GM23338 (cell line): ENCODE results near the gene VWA2. TPM values are rescaled to one million over a fixed set of nuclear protein-coding genes. Genes with fewer than 3 reads are reported as not detected.

Experiments used
- ATAC-seq: fragments of 200-7000 bp; cut with Tn5 transposase; 3 replicates; pipeline ENCODE4 v1.9.1; 2020
- DNase-seq: peaks from one replicate; pipeline ENCODE4 v3.0.0-alpha.2; 2015; ENCODE audit warnings: low spot score
- H2AFZ ChIP-seq: fragments of 200-600 bp; sonication (generic); 2 replicates; pipeline ENCODE4 v1.8.0; 2016; ENCODE audit warnings: antibody characterized with exemption, mild to moderate bottlenecking, moderate library complexity
- H3F3A ChIP-seq: fragments of 200-600 bp; sonication (generic); replicated peaks from 2 replicates; pipeline ENCODE4 v1.8.0; 2017; ENCODE audit warnings: antibody characterized with exemption, mixed run types, low read depth
- H3K27ac ChIP-seq: fragments of 200-600 bp; sonication (generic); 2 replicates; pipeline ENCODE4 v1.6.1; 2016; ENCODE audit warnings: low read depth
- H3K27me3 ChIP-seq: fragments of 200-600 bp; sonication (generic); 2 replicates; pipeline ENCODE4 v1.8.0; 2016; ENCODE audit warnings: mild to moderate bottlenecking, mixed run types, moderate library complexity; ENCODE audit not compliant: insufficient read depth
- H3K36me3 ChIP-seq: fragments of 200-600 bp; sonication (generic); 2 replicates; pipeline ENCODE4 v1.8.0; 2016; ENCODE audit warnings: mild to moderate bottlenecking; ENCODE audit not compliant: insufficient read depth
- H3K4me1 ChIP-seq: fragments of 200-600 bp; sonication (generic); 2 replicates; pipeline ENCODE4 v1.8.0; 2016; ENCODE audit warnings: mild to moderate bottlenecking, moderate library complexity; ENCODE audit not compliant: insufficient read depth
- H3K4me2 ChIP-seq: fragments of 200-600 bp; sonication (generic); 2 replicates; pipeline ENCODE4 v1.7.1; 2017; ENCODE audit warnings: mixed run types
- H3K4me3 ChIP-seq: fragments of 200-600 bp; sonication (generic); 2 replicates; pipeline ENCODE4 v1.6.1; 2016; ENCODE audit warnings: mixed run types
- H3K79me2 ChIP-seq: fragments of 200-600 bp; sonication (generic); replicated peaks from 2 replicates; pipeline ENCODE4 v1.8.0; 2017; ENCODE audit warnings: mild to moderate bottlenecking; ENCODE audit not compliant: insufficient read depth
- H3K9me2 ChIP-seq: fragments of 200-600 bp; sonication (generic); 2 replicates; pipeline ENCODE4 v1.8.0; 2017; ENCODE audit not compliant: insufficient read depth
- H4K20me1 ChIP-seq: fragments of 200-600 bp; sonication (generic); replicated peaks from 2 replicates; pipeline ENCODE4 v1.8.0; 2017; ENCODE audit warnings: mild to moderate bottlenecking; ENCODE audit not compliant: insufficient read depth
- H3K27ac Mint-ChIP-seq: 2 replicates; pipeline ENCODE4 v1.8.0; 2020; ENCODE audit warnings: inconsistent platforms, mild to moderate bottlenecking, moderate library complexity, mixed read lengths
- H3K27me3 Mint-ChIP-seq: 3 replicates; pipeline ENCODE4 v1.8.0; 2022; ENCODE audit warnings: low read depth, mild to moderate bottlenecking, moderate library complexity, mixed read lengths, inconsistent platforms; ENCODE audit not compliant: insufficient read depth, poor library complexity
- H3K36me3 Mint-ChIP-seq: 3 replicates; pipeline ENCODE4 v1.8.0; 2021; ENCODE audit warnings: low read depth, mild to moderate bottlenecking, inconsistent platforms, moderate library complexity, mixed read lengths
- H3K4me1 Mint-ChIP-seq: 3 replicates; pipeline ENCODE4 v1.8.0; 2020; ENCODE audit warnings: mild to moderate bottlenecking, inconsistent platforms, mixed read lengths
- H3K4me3 Mint-ChIP-seq: 3 replicates; pipeline ENCODE4 v1.8.0; 2021; ENCODE audit warnings: moderate library complexity, mild to moderate bottlenecking, inconsistent platforms, mixed read lengths
- H3K9me3 Mint-ChIP-seq: 3 replicates; pipeline ENCODE4 v1.8.0; 2020; ENCODE audit warnings: moderate library complexity, mild to moderate bottlenecking, inconsistent platforms, mixed read lengths
- CREB1 ChIP-seq: fragments of 250-450 bp; sonication (Bioruptor Pico); IDR thresholded peaks from 2 replicates; pipeline ENCODE4 v1.5.0; 2020; ENCODE audit warnings: low read depth, mild to moderate bottlenecking, moderate library complexity
- CTCF ChIP-seq, 2 experiments: fragments of 200-600 bp in 1 of 2; sonication (generic) in 1 of 2; conservative IDR thresholded peaks; 2 replicates each; pipeline versions ENCODE4 v1.5.1 to v1.6.1; 2016 to 2017; ENCODE audit warnings: antibody characterized with exemption in 2 of 2, low read depth in 2 of 2, mild to moderate bottlenecking in 2 of 2, moderate library complexity in 1 of 2
- ETS1 ChIP-seq: IDR thresholded peaks from 2 replicates; pipeline ENCODE4 v1.6.1; 2016; ENCODE audit warnings: antibody characterized with exemption
- EZH2 ChIP-seq: fragments of 200-600 bp; sonication (generic); IDR thresholded peaks from one replicate; pipeline ENCODE4 v1.8.0; 2017; ENCODE audit warnings: antibody characterized with exemption, mild to moderate bottlenecking, low read depth; ENCODE audit not compliant: unreplicated experiment
- EZH2phosphoT487 ChIP-seq: fragments of 200-600 bp; sonication (generic); IDR thresholded peaks from one replicate; pipeline ENCODE4 v1.8.1; 2018; ENCODE audit warnings: antibody characterized with exemption; ENCODE audit not compliant: unreplicated experiment
- JUNB ChIP-seq: IDR thresholded peaks from one replicate; pipeline ENCODE4 v1.6.1; 2016; ENCODE audit warnings: antibody characterized with exemption; ENCODE audit not compliant: unreplicated experiment
- NANOG ChIP-seq: IDR thresholded peaks from 2 replicates; pipeline ENCODE4 v1.6.1; 2016; ENCODE audit warnings: antibody characterized with exemption, borderline replicate concordance
- POLR2AphosphoS5 ChIP-seq: IDR thresholded peaks from 2 replicates; pipeline ENCODE4 v1.6.1; 2016; ENCODE audit warnings: antibody characterized with exemption, low read depth
- REST ChIP-seq: IDR thresholded peaks from one replicate; pipeline ENCODE4 v1.6.1; 2018; ENCODE audit warnings: antibody characterized with exemption; ENCODE audit not compliant: unreplicated experiment
- STAT1 ChIP-seq: IDR thresholded peaks from one replicate; pipeline ENCODE4 v1.6.1; 2016; ENCODE audit warnings: antibody characterized with exemption; ENCODE audit not compliant: unreplicated experiment
- ZNF114 ChIP-seq: fragments of 250-450 bp; sonication (Bioruptor Pico); IDR thresholded peaks from 2 replicates; pipeline ENCODE4 v1.5.0; 2020; ENCODE audit warnings: mild to moderate bottlenecking, moderate library complexity
- ZNF331 ChIP-seq: fragments of 250-450 bp; sonication (Bioruptor Pico); IDR thresholded peaks from 2 replicates; pipeline ENCODE4 v1.5.0; 2020; ENCODE audit warnings: low read depth, mild to moderate bottlenecking, moderate library complexity
- ZNF462 ChIP-seq: fragments of 250-450 bp; sonication (Bioruptor Pico); IDR thresholded peaks from 2 replicates; pipeline ENCODE4 v1.5.0; 2020; ENCODE audit warnings: mild to moderate bottlenecking, moderate library complexity
- polyA plus RNA-seq: library from polyadenylated mRNA; unstranded; fragments of >200 nt; fragmentation: Nextera tagmentation; extraction: Ambion mirVana; gene quantifications from 2 replicates; pipeline ENCODE4 v1.2.1, GENCODE V29; 2016
- total RNA-seq: library from RNA; depleted of rRNA; stranded (reverse); fragments of >200 nt; shearing (Covaris generic); gene quantifications from 2 replicates; pipeline ENCODE4 v1.2.3, GENCODE V29; 2014

The VWA2 gene
- total and polyA plus RNA-seq, 2 experiments from 2014 or later: 0.48 to 3.7 TPM

- no peak overlapping the region for H3K27ac ChIP-seq
- no peak overlapping the region for H3K27ac Mint-ChIP-seq
- peak overlapping the region; percentile 17; the same call in 1 of the 2 replicates for H2AFZ ChIP-seq
- no peaks in the 10 kb centered on the region for H3K79me2 ChIP-seq
- no peaks in the 10 kb centered on the region for H3F3A ChIP-seq
- no peaks in the 10 kb centered on the region for H3K4me1 Mint-ChIP-seq
- DNase-seq (no peak), ATAC-seq (no peak)
- no peaks in the 10 kb centered on the region for H3K27me3 ChIP-seq
- H3K4me1 ChIP-seq: no peaks in the 10 kb centered on the region
- no peak overlapping the region for H3K4me2 ChIP-seq
- H3K4me3 Mint-ChIP-seq: no peak overlapping the region
- no peaks in the 10 kb centered on the region for H4K20me1 ChIP-seq
- no peak overlapping the region for H3K4me3 ChIP-seq
- no peaks in the 10 kb centered on the region for H3K27me3 Mint-ChIP-seq
- H3K36me3 Mint-ChIP-seq: no peaks in the 10 kb centered on the region
- TF ChIP-seq CTCF (conservative IDR thresholded peaks at IDR 0.05; ENCODE audit: low read depth in 2 of 2) (no peak), JUNB (no peak), STAT1 (no peak), CREB1 (CRISPR knock-in tag) (no peak), POLR2AphosphoS5 (no peak), REST (no peak), EZH2 (no peak), ETS1 (no peak), EZH2phosphoT487 (no peak), ZNF462 (CRISPR knock-in tag) (no peak), ZNF114 (CRISPR knock-in tag) (no peak), ZNF331 (CRISPR knock-in tag) (no peak), NANOG (no peak)
- H3K9me2 ChIP-seq: peaks cover 5% of the 10 kb centered on the region; the same call in 1 of the 2 replicates
- no peaks in the 10 kb centered on the region for H3K36me3 ChIP-seq
- no peaks in the 10 kb centered on the region; the same call in 2 of the 3 replicates for H3K9me3 Mint-ChIP-seq
These were observed 16.0 kb upstream of the VWA2 start for GRCh38 chr10:114223066-114223465.
